PC-9 (cell line): Measurements from ENCODE around the gene ME3. TPM values are rescaled to one million over a fixed set of nuclear protein-coding genes. Genes with fewer than 3 reads are reported as not detected.

Source experiments
- BruUV-seq: library from RNA; stranded (reverse); fragments of 400-500 nt; replicated peaks from 2 replicates; lab custom pipeline; 2021; lab: Mats Ljungman, UMichigan
- CTCF ChIA-PET: fragments of 300-600 bp; sonication (Branson Sonifier 250); formaldehyde crosslinking; loops from one replicate; lab custom pipeline; 2022; ENCODE audit warnings: antibody characterized with exemption; lab: Charles Lee
- POLR2A ChIA-PET: fragments of 300-600 bp; sonication (Branson Sonifier 250); formaldehyde crosslinking; loops from one replicate; lab custom pipeline; 2022; ENCODE audit warnings: antibody characterized with exemption; ENCODE audit not compliant: unreplicated experiment; lab: Charles Lee
- DNase-seq, 2 experiments: peaks; one replicate each; pipeline versions ENCODE4 v3.0.0 to v3.0.0-alpha.2; 2015 to 2022; ENCODE audit warnings: mixed read lengths in 1 of 2
- H2AFZ ChIP-seq: fragments of 200-600 bp; sonication (generic); 2 replicates; pipeline ENCODE4 v1.8.1; 2017; ENCODE audit warnings: antibody characterized with exemption
- H3F3A ChIP-seq: fragments of 200-600 bp; sonication (generic); 2 replicates; pipeline ENCODE4 v1.8.1; 2017; ENCODE audit warnings: antibody characterized with exemption, mild to moderate bottlenecking, low read depth; ENCODE audit not compliant: insufficient read depth
- H3K27ac ChIP-seq: fragments of 200-600 bp; sonication (generic); 2 replicates; pipeline ENCODE4 v1.6.1; 2016; ENCODE audit warnings: mixed run types
- H3K27me3 ChIP-seq: fragments of 200-600 bp; sonication (generic); 2 replicates; pipeline ENCODE4 v1.6.1; 2016; ENCODE audit warnings: low read depth, mixed run types; ENCODE audit not compliant: insufficient read depth
- H3K36me3 ChIP-seq: fragments of 200-600 bp; sonication (generic); 2 replicates; pipeline ENCODE4 v1.6.1; 2016; ENCODE audit warnings: low read depth, mixed run types
- H3K4me1 ChIP-seq: fragments of 200-600 bp; sonication (generic); replicated peaks from 2 replicates; pipeline ENCODE4 v1.6.1; 2016; ENCODE audit warnings: mixed run types; ENCODE audit not compliant: insufficient read depth
- H3K4me2 ChIP-seq: fragments of 200-600 bp; sonication (generic); 2 replicates; pipeline ENCODE4 v1.6.1; 2017; ENCODE audit warnings: mixed run types
- H3K4me3 ChIP-seq: fragments of 200-600 bp; sonication (generic); 2 replicates; pipeline ENCODE4 v1.6.1; 2016; ENCODE audit warnings: mixed run types
- H3K79me2 ChIP-seq: fragments of 200-600 bp; sonication (generic); 2 replicates; pipeline ENCODE4 v1.6.1; 2017; ENCODE audit warnings: low read depth, mixed run types
- H3K9me2 ChIP-seq: fragments of 200-600 bp; sonication (generic); 2 replicates; pipeline ENCODE4 v1.8.1; 2017; ENCODE audit warnings: mild to moderate bottlenecking; ENCODE audit not compliant: insufficient read depth
- H3K9me3 ChIP-seq: fragments of 200-600 bp; sonication (generic); 2 replicates; pipeline ENCODE4 v1.8.1; 2016; ENCODE audit warnings: low read depth; ENCODE audit not compliant: insufficient read depth
- H4K20me1 ChIP-seq: fragments of 200-600 bp; sonication (generic); 2 replicates; pipeline ENCODE4 v1.8.1; 2017; ENCODE audit not compliant: insufficient read depth
- CTCF ChIP-seq: fragments of 200-600 bp; sonication (generic); conservative IDR thresholded peaks from 2 replicates; pipeline ENCODE4 v1.6.1; 2017; ENCODE audit warnings: mixed run types, antibody characterized with exemption, mild to moderate bottlenecking, moderate library complexity
- EZH2 ChIP-seq: fragments of 200-600 bp; sonication (generic); IDR thresholded peaks from 2 replicates; pipeline ENCODE4 v1.8.0; 2017; ENCODE audit warnings: antibody characterized with exemption, low read depth
- intact Hi-C: fragments of 100-400 bp; cut with micrococcal nuclease; formaldehyde crosslinking; loops from one replicate; pipeline ENCODE4 v1.10.0; 2022; ENCODE audit not compliant: unreplicated experiment
- total RNA-seq: library from RNA; stranded (reverse); gene quantifications from 2 replicates; pipeline ENCODE4 v1.2.3, GENCODE V29; 2021

ME3 gene
- total RNA-seq, 1 experiment from 2014 or later: 34.0 TPM

GRCh38 chr11:86630229-86630981 lies 42.0 kb downstream of the ME3 start:
- DNase-seq: no peak
- CTCF ChIA-PET: no interaction called here
- peaks cover 19% of the 10 kb centered on the region for H3K4me1 ChIP-seq
- POLR2A ChIA-PET: interaction anchor here (0.6 kb wide), 1 partner anchor 122 kb away, joined by 4 read pairs; no protein-coding TSS in a partner anchor
- no peak overlapping the region for H3K27ac ChIP-seq
- no peaks in the 10 kb centered on the region for H4K20me1 ChIP-seq
- H2AFZ ChIP-seq: no peak overlapping the region
- H3K4me2 ChIP-seq: no peak overlapping the region
- no TSS peak for BruUV-seq
- intact Hi-C loops: no loop called here
- no peaks in the 10 kb centered on the region for H3K27me3 ChIP-seq
- no peaks in the 10 kb centered on the region for H3K9me2 ChIP-seq
- H3K9me3 ChIP-seq: no peaks in the 10 kb centered on the region
- H3F3A ChIP-seq: peaks cover 18% of the 10 kb centered on the region
- H3K36me3 ChIP-seq: no peaks in the 10 kb centered on the region
- H3K4me3 ChIP-seq: no peak overlapping the region
- TF ChIP-seq EZH2 (no peak), CTCF (no peak)
- H3K79me2 ChIP-seq: no peaks in the 10 kb centered on the region

GRCh38 chr11:86629045-86629706 lies 43.2 kb downstream of the ME3 start:
- TF ChIP-seq EZH2: no peak
- TF ChIP-seq CTCF: no peak
- intact Hi-C loops: no loop called here
- POLR2A ChIA-PET: interaction anchor here (0.5 kb wide), 1 partner anchor 55 kb away, joined by 5 read pairs; no protein-coding TSS in a partner anchor

GRCh38 chr11:86627776-86628455 lies 44.5 kb downstream of the ME3 start:
- Histone ChIP-seq H3K4me3 (no peak overlapping the region), H3K4me2 (no peak overlapping the region), H3F3A (peaks cover 10% of the 10 kb centered on the region; the same call in 1 of the 2 replicates), H3K9me3 (no peaks in the 10 kb centered on the region), H3K79me2 (no peaks in the 10 kb centered on the region), H3K4me1 (peaks cover 9% of the 10 kb centered on the region), H3K9me2 (no peaks in the 10 kb centered on the region), H3K27ac (no peak overlapping the region), H4K20me1 (no peaks in the 10 kb centered on the region), H3K27me3 (no peaks in the 10 kb centered on the region), H2AFZ (no peak overlapping the region), H3K36me3 (no peaks in the 10 kb centered on the region)
- TF ChIP-seq EZH2 (no peak), CTCF (no peak)
- ChIA-PET CTCF (no interaction called here), POLR2A (interaction anchor here (0.5 kb wide), 1 partner anchor 80 kb away, joined by 6 read pairs; no protein-coding TSS in a partner anchor)
- DNase-seq: no peak
- BruUV-seq: no TSS peak
- intact Hi-C loops: no loop called here

More at GRCh38 chr11:86629045-86629706, 43.2 kb downstream of the ME3 start:
- BruUV-seq: no TSS peak
- Histone ChIP-seq H3K27me3 (no peaks in the 10 kb centered on the region), H3K27ac (no peak overlapping the region), H3K9me3 (no peaks in the 10 kb centered on the region), H3K79me2 (no peaks in the 10 kb centered on the region), H4K20me1 (no peaks in the 10 kb centered on the region), H3K9me2 (no peaks in the 10 kb centered on the region), H2AFZ (no peak overlapping the region), H3K4me1 (peaks cover 19% of the 10 kb centered on the region), H3K36me3 (no peaks in the 10 kb centered on the region), H3F3A (peaks cover 18% of the 10 kb centered on the region), H3K4me3 (no peak overlapping the region), H3K4me2 (no peak overlapping the region)
- CTCF ChIA-PET: no interaction called here
- DNase-seq: no peak
